Measurements from ENCODE around the gene CCDC188. TPM values are rescaled to one million over a fixed set of nuclear protein-coding genes. Genes with fewer than 3 reads are reported as not detected.

The CCDC188 gene
- total RNA-seq, 1 experiment from 2014 or later: not detected

- Histone ChIP-seq H3K4me3 (ENCODE audit: low read depth in 2 of 2, low read length in 2 of 2) (no peak overlapping the region), H3K27me3 (ENCODE audit: control insufficient read depth, insufficient read depth, low read length) (no peaks in the 10 kb centered on the region), H3K36me3 (ENCODE audit: control insufficient read depth, insufficient read depth, low read length) (no peaks in the 10 kb centered on the region), H3K9me3 (ENCODE audit: control insufficient read depth, insufficient read depth, low read depth, low read length) (no peaks in the 10 kb centered on the region), H3K4me1 (ENCODE audit: control insufficient read depth, insufficient read depth, low read length) (no peaks in the 10 kb centered on the region), H3K27ac (ENCODE audit: low read length) (no peak overlapping the region)
- no peak for DNase-seq (ENCODE audit: low read depth, low spot score)
- CTCF ChIA-PET: no interaction called here
- BruUV-seq (replicated peaks): no TSS peak
- POLR2A ChIA-PET: no interaction called here
- intact Hi-C loops (cut with micrococcal nuclease; ENCODE audit: unreplicated experiment): no loop called here
- no peak for ATAC-seq
- in situ Hi-C loops (cut with HindIII; ENCODE audit: low pct_unique_long_range_greater_than_20kb, low sequenced_read_pairs): no loop called here
- TF ChIP-seq SIN3A (IDR thresholded peaks at IDR 0.05; ENCODE audit: borderline replicate concordance, insufficient read depth, low read depth, low read length): no peak
- TF ChIP-seq TCF7L2 (IDR thresholded peaks at IDR 0.05; ENCODE audit: low read depth, low read length): no peak
- TF ChIP-seq CTCF (IDR thresholded peaks at IDR 0.05): no peak
- TF ChIP-seq REST (IDR thresholded peaks at IDR 0.05; ENCODE audit: insufficient read depth in 1 of 2, low read depth in 2 of 2, low read length in 1 of 2): no peak
- TF ChIP-seq POLR2AphosphoS5 (IDR thresholded peaks at IDR 0.05; ENCODE audit: low read depth, low read length): no peak
Measured at GRCh38 chr22:20183823-20184222, 33.0 kb upstream of the CCDC188 start.

GRCh38 chr22:20183101-20183500 is 32.2 kb upstream of the CCDC188 start:
- ATAC-seq (no peak), DNase-seq (ENCODE audit: low read depth, low spot score) (no peak)
- Histone ChIP-seq H3K4me3 (ENCODE audit: low read depth in 2 of 2, low read length in 2 of 2) (no peak overlapping the region), H3K27me3 (ENCODE audit: control insufficient read depth, insufficient read depth, low read length) (no peaks in the 10 kb centered on the region), H3K4me1 (ENCODE audit: control insufficient read depth, insufficient read depth, low read length) (no peaks in the 10 kb centered on the region), H3K9me3 (ENCODE audit: control insufficient read depth, insufficient read depth, low read depth, low read length) (no peaks in the 10 kb centered on the region), H3K36me3 (ENCODE audit: control insufficient read depth, insufficient read depth, low read length) (no peaks in the 10 kb centered on the region), H3K27ac (ENCODE audit: low read length) (no peak overlapping the region)
- ChIA-PET POLR2A (no interaction called here), CTCF (no interaction called here)
- no TSS peak for BruUV-seq (replicated peaks)
- TF ChIP-seq CTCF (IDR thresholded peaks at IDR 0.05): no peak
- TF ChIP-seq REST (IDR thresholded peaks at IDR 0.05; ENCODE audit: insufficient read depth in 1 of 2, low read depth in 2 of 2, low read length in 1 of 2): no peak
- no peak for TF ChIP-seq TCF7L2 (IDR thresholded peaks at IDR 0.05; ENCODE audit: low read depth, low read length)
- no peak for TF ChIP-seq POLR2AphosphoS5 (IDR thresholded peaks at IDR 0.05; ENCODE audit: low read depth, low read length)
- TF ChIP-seq SIN3A (IDR thresholded peaks at IDR 0.05; ENCODE audit: borderline replicate concordance, insufficient read depth, low read depth, low read length): no peak
- in situ Hi-C loops (cut with HindIII; ENCODE audit: low pct_unique_long_range_greater_than_20kb, low sequenced_read_pairs): no loop called here
- intact Hi-C loops (cut with micrococcal nuclease; ENCODE audit: unreplicated experiment): no loop called here
